GM06990 (cell line): Measurements from ENCODE around the gene NRG2.
A peak's percentile ranks its signal among the peaks of the same experiment; 100 is the strongest.

Experiments
- DNase-seq: peaks from one replicate; pipeline ENCODE4 v3.0.0-alpha.2; 2011; ENCODE audit not compliant: insufficient read length; ENCODE audit errors: extremely low read depth
- H3K27me3 ChIP-seq: replicated peaks from 2 replicates; pipeline ENCODE4 v1.6.0; 2011; ENCODE audit warnings: low read length; ENCODE audit not compliant: control insufficient read depth, insufficient read depth
- H3K36me3 ChIP-seq: 2 replicates; pipeline ENCODE4 v1.5.1; 2011; ENCODE audit warnings: low read length; ENCODE audit not compliant: control insufficient read depth, insufficient read depth
- H3K4me3 ChIP-seq: replicated peaks from 2 replicates; pipeline ENCODE4 v1.5.1; 2011; ENCODE audit warnings: low read depth, mild to moderate bottlenecking, control low read depth, low read length
- TF ChIP-seq, protein P1 (sequence below): IDR thresholded peaks from 2 replicates; pipeline ENCODE4 v1.5.1; 2011; ENCODE audit warnings: low read length, control low read depth, mild to moderate bottlenecking, inconsistent platforms; ENCODE audit not compliant: insufficient read depth, poor library complexity, severe bottlenecking

Gene NRG2

DNA sequence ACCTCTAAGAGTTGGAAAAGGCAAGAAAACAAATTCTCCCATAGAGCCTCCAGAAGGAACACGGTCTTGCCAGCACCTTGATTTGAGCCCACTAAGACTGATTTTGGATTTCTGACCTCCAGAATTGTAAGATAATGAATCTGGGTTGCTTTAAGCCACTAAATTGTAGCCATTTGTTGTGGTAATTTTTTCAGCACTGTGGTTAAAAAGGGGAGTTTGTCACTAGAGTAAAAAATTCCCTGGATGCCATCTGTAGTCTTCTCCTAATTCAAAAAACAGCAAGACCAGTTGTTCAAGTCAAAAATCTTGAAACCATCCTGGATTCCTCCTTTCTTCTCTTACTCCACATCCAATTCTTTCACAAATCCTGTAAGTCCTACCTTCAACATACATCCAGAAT is 39.6 kb downstream of the NRG2 start:
- DNase-seq = no peak
- H3K4me3 ChIP-seq = no peak overlapping the region
- no peaks in the 10 kb centered on the region for H3K36me3 ChIP-seq
- no peaks in the 10 kb centered on the region for H3K27me3 ChIP-seq
- TF ChIP-seq, protein P1, sequence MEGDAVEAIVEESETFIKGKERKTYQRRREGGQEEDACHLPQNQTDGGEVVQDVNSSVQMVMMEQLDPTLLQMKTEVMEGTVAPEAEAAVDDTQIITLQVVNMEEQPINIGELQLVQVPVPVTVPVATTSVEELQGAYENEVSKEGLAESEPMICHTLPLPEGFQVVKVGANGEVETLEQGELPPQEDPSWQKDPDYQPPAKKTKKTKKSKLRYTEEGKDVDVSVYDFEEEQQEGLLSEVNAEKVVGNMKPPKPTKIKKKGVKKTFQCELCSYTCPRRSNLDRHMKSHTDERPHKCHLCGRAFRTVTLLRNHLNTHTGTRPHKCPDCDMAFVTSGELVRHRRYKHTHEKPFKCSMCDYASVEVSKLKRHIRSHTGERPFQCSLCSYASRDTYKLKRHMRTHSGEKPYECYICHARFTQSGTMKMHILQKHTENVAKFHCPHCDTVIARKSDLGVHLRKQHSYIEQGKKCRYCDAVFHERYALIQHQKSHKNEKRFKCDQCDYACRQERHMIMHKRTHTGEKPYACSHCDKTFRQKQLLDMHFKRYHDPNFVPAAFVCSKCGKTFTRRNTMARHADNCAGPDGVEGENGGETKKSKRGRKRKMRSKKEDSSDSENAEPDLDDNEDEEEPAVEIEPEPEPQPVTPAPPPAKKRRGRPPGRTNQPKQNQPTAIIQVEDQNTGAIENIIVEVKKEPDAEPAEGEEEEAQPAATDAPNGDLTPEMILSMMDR = no peak

DNA sequence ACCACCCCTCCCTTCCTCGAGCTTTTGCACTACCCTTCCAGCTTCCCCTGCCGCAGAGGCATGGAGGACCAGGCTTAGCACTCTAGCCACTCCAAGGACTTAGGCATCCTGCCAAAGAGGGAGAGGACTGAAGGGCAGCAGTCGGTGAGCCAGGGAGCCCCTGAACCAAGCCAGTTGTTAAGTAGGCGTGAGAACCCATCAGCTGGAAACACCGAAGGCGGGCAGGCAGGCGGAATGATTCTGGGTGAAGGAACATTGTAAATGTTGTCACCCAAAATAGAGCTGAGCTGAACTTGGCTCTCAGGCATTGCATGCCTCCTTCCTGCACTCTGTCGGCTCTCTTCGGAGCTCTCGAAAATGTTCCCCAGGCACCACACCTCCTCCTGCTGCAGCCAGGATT is 42.8 kb downstream of the NRG2 start:
- no peak for DNase-seq
- TF ChIP-seq, protein P1 = no peak
- no peak overlapping the region for H3K4me3 ChIP-seq
- no peaks in the 10 kb centered on the region for H3K36me3 ChIP-seq
- no peaks in the 10 kb centered on the region for H3K27me3 ChIP-seq

DNA sequence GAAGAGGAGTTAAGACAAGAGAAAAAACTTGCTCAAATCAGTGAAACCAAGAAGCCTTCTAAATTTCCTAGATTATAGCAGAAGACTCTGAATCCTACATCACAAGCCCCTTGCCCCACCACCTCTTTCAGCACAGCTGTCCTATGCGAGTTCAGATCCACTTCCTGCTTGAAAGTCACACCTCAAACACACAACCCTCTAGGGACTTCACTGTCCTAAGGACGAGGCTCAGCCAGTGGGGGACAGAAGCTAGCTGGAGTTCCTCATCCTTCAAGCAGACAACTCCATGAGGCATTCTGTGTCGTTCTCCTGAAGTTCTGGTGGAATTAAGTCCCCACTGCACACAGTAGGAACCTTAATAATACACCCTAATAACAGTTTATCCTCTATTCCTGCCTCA is 44.3 kb downstream of the NRG2 start:
- H3K4me3 ChIP-seq = no peak overlapping the region
- H3K36me3 ChIP-seq = no peaks in the 10 kb centered on the region
- no peaks in the 10 kb centered on the region for H3K27me3 ChIP-seq
- TF ChIP-seq, protein P1 = no peak
- DNase-seq = peak; percentile 22

DNA sequence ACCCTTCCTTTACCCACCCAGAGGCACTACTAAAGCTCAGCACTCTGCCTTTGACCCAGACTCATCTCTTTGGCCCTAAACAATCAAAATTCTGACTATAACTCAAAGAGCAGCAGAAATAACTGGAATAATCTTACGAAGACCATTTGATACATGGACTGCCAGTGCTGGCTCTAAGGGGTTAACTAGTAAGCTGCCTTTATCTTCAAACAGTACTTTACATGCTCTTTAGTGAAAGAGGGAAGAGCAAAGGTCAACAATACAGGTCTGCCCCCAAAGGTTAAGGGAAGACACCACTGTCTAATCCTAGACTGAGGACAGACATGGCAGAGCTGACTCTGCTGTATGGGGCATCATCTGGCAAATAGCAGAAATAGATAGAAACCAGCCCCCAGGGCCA is 45.8 kb downstream of the NRG2 start:
- no peak for DNase-seq
- no peak overlapping the region for H3K4me3 ChIP-seq
- no peaks in the 10 kb centered on the region for H3K27me3 ChIP-seq
- no peaks in the 10 kb centered on the region for H3K36me3 ChIP-seq
- TF ChIP-seq, protein P1 = no peak

DNA sequence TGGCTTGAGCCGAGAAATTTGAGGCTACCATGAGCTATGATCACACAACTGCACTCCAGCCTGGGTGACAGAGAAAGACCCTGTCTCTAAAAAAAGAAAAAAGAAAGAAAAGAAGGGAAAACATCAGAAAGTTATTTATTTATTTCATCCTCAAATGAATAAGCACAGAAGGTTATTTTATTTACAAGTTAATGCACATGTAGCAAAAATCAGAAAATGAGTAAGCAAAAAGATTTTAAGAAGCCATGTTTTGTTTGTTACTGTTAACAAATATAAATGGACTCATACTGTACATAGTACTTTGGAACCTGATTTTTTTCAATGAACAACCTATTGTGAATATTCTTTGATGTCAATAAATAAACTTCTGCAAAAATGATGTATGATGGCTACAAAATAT is 47.2 kb downstream of the NRG2 start:
- H3K36me3 ChIP-seq = no peaks in the 10 kb centered on the region
- no peaks in the 10 kb centered on the region for H3K27me3 ChIP-seq
- DNase-seq = no peak
- TF ChIP-seq, protein P1 = no peak
- no peak overlapping the region for H3K4me3 ChIP-seq

DNA sequence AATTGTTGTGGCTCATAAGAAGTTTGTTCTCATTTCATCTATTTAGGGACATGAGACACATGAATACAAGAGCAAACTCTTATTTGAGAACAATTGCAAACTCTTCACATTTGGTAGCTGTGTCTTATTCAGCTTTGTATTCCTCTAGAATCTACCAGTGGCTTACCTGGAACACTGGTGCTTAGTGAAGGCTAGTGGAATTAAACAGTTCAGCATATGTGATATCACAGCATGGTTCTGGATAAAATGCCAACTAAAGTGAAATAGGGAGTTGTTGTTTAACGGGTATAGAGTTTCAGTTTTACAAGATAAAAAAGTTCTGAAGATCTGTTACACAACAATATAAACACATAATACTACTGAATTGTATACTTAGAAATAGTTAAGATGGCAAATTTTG is 48.9 kb downstream of the NRG2 start:
- TF ChIP-seq, protein P1 = no peak
- Histone ChIP-seq H3K27me3 (no peaks in the 10 kb centered on the region), H3K4me3 (no peak overlapping the region), H3K36me3 (no peaks in the 10 kb centered on the region)
- DNase-seq = no peak
